ENCODE results near the gene SLC9A9. TPM values are rescaled to one million over a fixed set of nuclear protein-coding genes. Genes with fewer than 3 reads are reported as not detected.
"Not testable (repeated sequence)": the region's sequence is repeated elsewhere in the genome, so short reads cannot be mapped to it uniquely, and the experiment has no call there.

SLC9A9 gene
- polyA plus RNA-seq, 1 experiment: 2.4 TPM

DNA sequence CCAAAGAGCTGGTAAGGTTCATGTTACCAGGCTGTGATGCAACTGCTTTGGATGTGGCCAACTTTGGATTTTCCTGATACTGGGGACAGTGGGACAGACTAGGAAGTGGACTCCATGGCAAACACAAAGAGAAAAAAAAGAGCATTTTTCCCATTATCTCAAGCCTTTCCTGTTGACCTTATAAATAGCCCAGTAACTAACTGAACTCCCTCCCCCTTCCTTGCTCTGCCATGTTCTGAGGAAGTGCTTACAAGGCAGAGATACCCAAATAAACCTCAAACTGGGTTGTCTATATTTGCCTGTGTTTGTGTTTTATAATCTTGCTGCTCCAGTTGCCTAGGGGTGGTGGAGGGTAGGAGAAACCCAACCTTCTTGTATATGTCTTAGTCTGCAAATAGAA, 27.3 kb upstream of the SLC9A9 start:
- CTCF ChIA-PET: interaction anchor here (1.5 kb wide), 1 partner anchor 8 kb away, joined by 4 read pairs; no protein-coding TSS in a partner anchor

GRCh38 chr3:143873553-143873952, 25.3 kb upstream of the SLC9A9 start:
- H3K4me3 ChIP-seq (ENCODE audit: low read depth, low read length); POLR2A ChIA-PET; H3K27me3 ChIP-seq (ENCODE audit: control insufficient read depth, insufficient read depth, low read length); CTCF ChIA-PET; DNase-seq (ENCODE audit: low read depth); H3K36me3 ChIP-seq (ENCODE audit: control insufficient read depth, insufficient read depth, low read length): not testable (repeated sequence)

More for the DNA sequence above, 27.3 kb upstream of the SLC9A9 start:
- DNase-seq (ENCODE audit: low read depth): no peak
- no peak overlapping the region for H3K4me3 ChIP-seq (ENCODE audit: low read depth, low read length)
- no peaks in the 10 kb centered on the region for H3K36me3 ChIP-seq (ENCODE audit: control insufficient read depth, insufficient read depth, low read length)
- H3K27me3 ChIP-seq (ENCODE audit: control insufficient read depth, insufficient read depth, low read length): no peaks in the 10 kb centered on the region; the same call in 1 of the 2 replicates
- POLR2A ChIA-PET: no interaction called here
- TF ChIP-seq CTCF (IDR thresholded peaks at IDR 0.05; ENCODE audit: insufficient read depth, low read depth, low read length): no peak

- no peak for TF ChIP-seq CTCF (IDR thresholded peaks at IDR 0.05; ENCODE audit: insufficient read depth, low read depth, low read length)
- no peak overlapping the region for H3K4me3 ChIP-seq (ENCODE audit: low read depth, low read length)
- no peaks in the 10 kb centered on the region for H3K27me3 ChIP-seq (ENCODE audit: control insufficient read depth, insufficient read depth, low read length)
- H3K36me3 ChIP-seq (ENCODE audit: control insufficient read depth, insufficient read depth, low read length): no peaks in the 10 kb centered on the region
- ChIA-PET CTCF (interaction anchor here (1.9 kb wide), 1 partner anchor 20 kb away, joined by 5 read pairs; no protein-coding TSS in a partner anchor), POLR2A (no interaction called here)
- DNase-seq (ENCODE audit: low read depth): no peak
Observed at GRCh38 chr3:143865302-143865701, 17.0 kb upstream of the SLC9A9 start.

DNA sequence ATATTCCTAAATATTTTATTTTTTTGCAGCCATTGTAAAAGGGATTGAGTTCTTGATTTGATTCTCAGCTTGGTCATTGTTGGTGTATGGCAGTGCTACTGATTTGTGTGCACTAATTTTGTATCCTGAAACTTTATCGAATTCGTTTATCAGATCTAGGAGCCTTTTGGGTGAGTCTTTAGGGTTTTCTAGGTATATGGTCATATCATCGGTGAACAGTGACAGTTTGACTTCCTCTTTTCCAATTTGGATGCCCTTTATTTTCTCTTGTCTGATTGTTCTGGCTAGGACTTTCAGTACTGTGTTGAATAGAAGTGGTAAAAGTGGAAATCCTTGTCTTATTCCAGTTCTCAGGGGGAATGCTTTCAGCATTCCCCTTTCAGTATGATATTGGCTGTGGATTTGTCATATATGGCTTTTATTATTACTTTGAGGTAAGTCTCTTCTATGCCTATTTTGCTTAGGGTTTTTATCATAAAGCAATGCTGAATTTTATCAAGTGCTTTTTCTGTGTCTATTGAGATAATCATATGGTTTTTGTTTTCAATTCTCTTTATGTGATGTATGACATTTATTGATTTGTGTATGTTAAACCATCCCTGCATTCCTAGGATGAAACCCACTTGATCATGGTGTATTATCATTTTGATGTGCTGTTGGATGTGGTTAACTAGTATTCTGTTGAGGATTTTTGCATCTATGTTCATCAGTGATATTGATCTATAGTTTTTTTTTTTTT, 11.4 kb upstream of the SLC9A9 start:
- H3K27me3 ChIP-seq (ENCODE audit: control insufficient read depth, insufficient read depth, low read length): no peaks in the 10 kb centered on the region
- H3K36me3 ChIP-seq (ENCODE audit: control insufficient read depth, insufficient read depth, low read length): no peaks in the 10 kb centered on the region
- no peak overlapping the region for H3K4me3 ChIP-seq (ENCODE audit: low read depth, low read length)
- POLR2A ChIA-PET: no interaction called here
- TF ChIP-seq CTCF (IDR thresholded peaks at IDR 0.05; ENCODE audit: insufficient read depth, low read depth, low read length): no peak
- DNase-seq (ENCODE audit: low read depth): no peak
- CTCF ChIA-PET: no interaction called here

DNA sequence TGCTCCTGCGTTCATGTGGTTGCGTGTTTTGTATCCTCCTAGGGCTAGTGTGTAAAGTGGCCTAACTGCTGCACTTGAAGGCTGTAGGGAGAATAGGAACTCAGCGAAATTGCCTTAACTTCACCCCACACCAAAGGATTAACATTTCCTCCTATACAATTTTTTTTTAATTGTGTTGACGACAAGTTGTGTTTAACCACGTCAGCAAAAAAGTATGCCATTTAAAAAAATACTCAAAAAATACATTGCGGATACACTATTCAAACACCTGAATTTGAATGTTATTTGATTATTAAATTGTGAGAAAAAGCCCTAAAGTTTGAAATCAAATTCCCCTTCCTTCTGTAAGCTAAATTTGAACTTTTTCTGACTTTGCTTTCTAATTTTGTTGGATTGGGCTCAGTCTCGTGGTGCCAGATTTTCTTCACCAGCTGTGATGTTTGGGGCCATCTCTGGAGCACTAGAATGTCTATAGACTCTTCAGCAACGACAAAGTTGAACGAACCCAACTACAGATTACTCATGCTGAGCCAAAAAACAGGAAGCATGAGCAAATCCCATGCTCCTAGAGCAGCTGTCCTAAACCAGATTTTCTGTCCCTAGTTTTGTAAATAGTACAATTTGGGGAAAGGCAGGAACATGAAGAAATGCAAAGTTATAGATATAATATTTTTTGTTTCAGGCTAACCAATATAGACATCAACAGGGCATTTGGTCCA, 8.1 kb upstream of the SLC9A9 start:
- Histone ChIP-seq H3K4me3 (ENCODE audit: low read depth, low read length) (no peak overlapping the region), H3K27me3 (ENCODE audit: control insufficient read depth, insufficient read depth, low read length) (no peaks in the 10 kb centered on the region), H3K36me3 (ENCODE audit: control insufficient read depth, insufficient read depth, low read length) (no peaks in the 10 kb centered on the region)
- CTCF ChIA-PET: no interaction called here
- no peak for TF ChIP-seq CTCF (IDR thresholded peaks at IDR 0.05; ENCODE audit: insufficient read depth, low read depth, low read length)
- POLR2A ChIA-PET: no interaction called here
- no peak for DNase-seq (ENCODE audit: low read depth)
